Thyroid gland (tissue), 4 donors: ENCODE results near the gene FNDC10.

Experiments used
- CTCF ChIP-seq, 6 experiments: fragments of 200-600 bp in 3 of 6; fragments of 450-650 bp in 3 of 6; sonication (generic) in 3 of 6; IDR thresholded peaks; one replicate each; pipeline ENCODE4 v1.5.1; 2016 to 2019; ENCODE audit warnings: antibody characterized with exemption in 6 of 6, mild to moderate bottlenecking in 2 of 6, inconsistent platforms in 1 of 6, moderate library complexity in 1 of 6
- POLR2A ChIP-seq, 2 donors: fragments of 450-650 bp; IDR thresholded peaks; one replicate each; pipeline ENCODE4 v1.6.1; 2017; ENCODE audit warnings: antibody characterized with exemption in 2 of 2, mild to moderate bottlenecking in 2 of 2, moderate library complexity in 1 of 2

GRCh38 chr1:1613509-1614082 is 13.7 kb upstream of the FNDC10 start:
- TF ChIP-seq CTCF (IDR thresholded peaks at IDR 0.05), result no peak
- no peak for TF ChIP-seq POLR2A (IDR thresholded peaks at IDR 0.05)
